OCI-LY1 (cell line): ENCODE measurements around the gene HMGCS1.

Source experiments
- CTCF ChIP-seq: fragments of 200-600 bp; sonication (generic), shearing (Covaris generic); IDR thresholded peaks from 2 replicates; pipeline ENCODE4 v1.5.1; 2017; ENCODE audit warnings: mild to moderate bottlenecking, antibody characterized with exemption, low read length, moderate library complexity, mixed read lengths
- EZH2 ChIP-seq: fragments of 200-600 bp; sonication (generic), shearing (Covaris generic); IDR thresholded peaks from 2 replicates; pipeline ENCODE4 v1.8.0; 2017; ENCODE audit warnings: borderline replicate concordance, mixed run types, mild to moderate bottlenecking, antibody characterized with exemption, low read length, moderate library complexity, mixed read lengths

GRCh38 chr5:43352131-43352530, 38.9 kb upstream of the HMGCS1 start:
- no peak for TF ChIP-seq EZH2
- TF ChIP-seq CTCF: no peak
